GM12878 (cell line): ENCODE measurements around the gene DENND10. TPM values are rescaled to one million over a fixed set of nuclear protein-coding genes. Genes with fewer than 3 reads are reported as not detected.

ENCODE experiments used
- ATAC-seq: fragments of 200-7000 bp; cut with Tn5 transposase; 3 replicates; pipeline ENCODE4 v1.9.1; 2020; ENCODE audit warnings: mild to moderate bottlenecking, moderate library complexity
- BruUV-seq: library from RNA; stranded (reverse); fragments of 400-500 nt; replicated peaks from 2 replicates; lab custom pipeline; 2021; lab: Mats Ljungman, UMichigan
- CTCF ChIA-PET: fragments of 300-600 bp; sonication (Branson Sonifier 250); formaldehyde crosslinking; extraction: SDS; loops from one replicate; lab custom pipeline; 2021; ENCODE audit warnings: inconsistent platforms; lab: Yijun Ruan, JAX
- POLR2A ChIA-PET: fragments of 350-600 bp; formaldehyde crosslinking; extraction: SDS; loops from one replicate; lab custom pipeline; 2021; ENCODE audit warnings: inconsistent platforms; lab: Charles Lee
- RAD21 ChIA-PET: fragments of 300-600 bp; sonication (Branson Sonifier 250); formaldehyde crosslinking; loops from one replicate; lab custom pipeline; 2023; ENCODE audit warnings: antibody characterized with exemption; ENCODE audit not compliant: unreplicated experiment; lab: Charles Lee
- SMC1A ChIA-PET: fragments of 300-600 bp; sonication (Branson Sonifier 250); formaldehyde crosslinking; loops from one replicate; lab custom pipeline; 2023; ENCODE audit not compliant: unreplicated experiment, uncharacterized antibody; lab: Charles Lee
- DNase-seq: peaks from one replicate; pipeline ENCODE4 v3.0.0-alpha.2; 2011; ENCODE audit warnings: low read depth, low spot score
- FAIRE-seq: peaks from 3 replicates; lab custom pipeline; 2011; peaks lifted over from hg19 to GRCh38; lab: Jason Lieb, UNC
- H2AFZ ChIP-seq: 2 replicates; pipeline ENCODE4 v1.6.0; 2011; ENCODE audit warnings: low read depth, low read length, control low read depth; ENCODE audit not compliant: control insufficient read depth
- H3K27ac ChIP-seq: 2 replicates; pipeline ENCODE4 v1.5.1; 2011; ENCODE audit warnings: control low read depth; ENCODE audit not compliant: control insufficient read depth, insufficient read depth
- H3K27me3 ChIP-seq, 2 experiments: replicated peaks in 1 of 2; 2 replicates each; pipeline versions ENCODE4 v1.6.0 to v1.6.1; 2011; ENCODE audit warnings: low read length in 1 of 2; ENCODE audit not compliant: control insufficient read depth in 2 of 2, insufficient read depth in 2 of 2
- H3K36me3 ChIP-seq, 2 experiments: 2 replicates each; pipeline ENCODE4 v1.5.1; 2011; ENCODE audit warnings: low read length in 1 of 2; ENCODE audit not compliant: control insufficient read depth in 2 of 2, insufficient read depth in 2 of 2
- H3K4me1 ChIP-seq: 2 replicates; pipeline ENCODE4 v1.6.1; 2011; ENCODE audit warnings: mild to moderate bottlenecking, low read length, moderate library complexity, mixed read lengths; ENCODE audit not compliant: control insufficient read depth, insufficient read depth
- H3K4me2 ChIP-seq: 2 replicates; pipeline ENCODE4 v1.6.0; 2011; ENCODE audit warnings: control low read depth; ENCODE audit not compliant: control insufficient read depth, insufficient read depth
- H3K4me3 ChIP-seq: fragments of 200-600 bp; sonication (generic); 2 replicates; pipeline ENCODE4 v1.5.1; 2016
- H3K79me2 ChIP-seq: 2 replicates; pipeline ENCODE4 v1.6.0; 2011; ENCODE audit warnings: low read length; ENCODE audit not compliant: control insufficient read depth, insufficient read depth
- H3K9ac ChIP-seq: 2 replicates; pipeline ENCODE4 v1.8.0; 2011; ENCODE audit warnings: low read length, control low read depth, mixed read lengths; ENCODE audit not compliant: control insufficient read depth, insufficient read depth
- H3K9me3 ChIP-seq: replicated peaks from 3 replicates; pipeline ENCODE4 v1.5.1; 2011; ENCODE audit warnings: mild to moderate bottlenecking, low read length; ENCODE audit not compliant: control insufficient read depth, insufficient read depth
- H4K20me1 ChIP-seq: 2 replicates; pipeline ENCODE4 v1.6.0; 2011; ENCODE audit not compliant: control insufficient read depth, insufficient read depth
- CREM ChIP-seq: IDR thresholded peaks from 2 replicates; pipeline ENCODE4 v1.6.1; 2014; ENCODE audit warnings: antibody characterized with exemption, low read depth
- E2F8 ChIP-seq: fragments of 450-650 bp; IDR thresholded peaks from 2 replicates; pipeline ENCODE4 v1.6.1; 2018; ENCODE audit warnings: mild to moderate bottlenecking, low read depth, moderate library complexity; ENCODE audit not compliant: partially characterized antibody
- JUND ChIP-seq: IDR thresholded peaks from 2 replicates; pipeline ENCODE4 v1.6.1; 2012; ENCODE audit warnings: low read depth, mild to moderate bottlenecking, low read length, improper control_type of control experiment, moderate library complexity
- MTA2 ChIP-seq: fragments of 450-650 bp; IDR thresholded peaks from 2 replicates; pipeline ENCODE4 v1.6.1; 2016; ENCODE audit warnings: low read depth, mild to moderate bottlenecking, moderate library complexity
- MYC ChIP-seq: IDR thresholded peaks from 2 replicates; pipeline ENCODE4 v1.6.1; 2011; ENCODE audit warnings: mild to moderate bottlenecking, low read length, moderate library complexity, inconsistent platforms; ENCODE audit not compliant: insufficient read depth, insufficient replicate concordance, insufficient read length, severe bottlenecking
- NFIC ChIP-seq: IDR thresholded peaks from 2 replicates; pipeline ENCODE4 v1.6.1; 2012; ENCODE audit warnings: low read depth, mild to moderate bottlenecking, inconsistent platforms, low read length, moderate library complexity
- TAF1 ChIP-seq: IDR thresholded peaks from 2 replicates; pipeline ENCODE4 v1.6.1; 2011; ENCODE audit warnings: mild to moderate bottlenecking, low read depth, low read length, borderline replicate concordance
- ZSCAN29 ChIP-seq: fragments of 450-650 bp; IDR thresholded peaks from 2 replicates; pipeline ENCODE4 v1.6.1; 2017; ENCODE audit warnings: mild to moderate bottlenecking, moderate library complexity
- WGBS: methylation state at CpG from one replicate; pipeline ENCODE4 v1.1.6; 2016; ENCODE audit warnings: low lambda C conversion rate; ENCODE audit not compliant: insufficient replicate concordance, insufficient coverage; ENCODE audit errors: missing lambda C conversion rate; 5-methylcytosine and 5-hydroxymethylcytosine counted together
- in situ Hi-C: fragments of 300-500 bp; cut with MboI; formaldehyde crosslinking; loops from 9 replicates; pipeline ENCODE4 v1.14.3; 2018; ENCODE audit warnings: mixed read lengths
- intact Hi-C: fragments of 100-400 bp; cut with micrococcal nuclease; formaldehyde crosslinking; loops from one replicate; pipeline ENCODE4 v1.14.2; 2022; ENCODE audit not compliant: unreplicated experiment
- polyA plus RNA-seq, 11 experiments: library from polyadenylated mRNA; depleted of rRNA in 4 of 11; unstranded in 6 of 11; stranded (reverse) in 5 of 11; fragments of >200 nt; fragmentation: Nextera tagmentation in 4 of 11; fragmentation: Illumina TruSeq in 1 of 11; extraction: Ambion mirVana in 4 of 11; extraction: Trizol in 1 of 11; gene quantifications; 1 replicate in 1 of 11; 2 replicates in 10 of 11; pipeline versions ENCODE4 v1.2.1 to v1.2.3, GENCODE V29; 2011 to 2016; ENCODE audit warnings: inconsistent platforms in 2 of 11, missing spikeins in 2 of 11, low read depth in 1 of 11
- total RNA-seq, 4 experiments: library from RNA; depleted of rRNA in 3 of 4; stranded (reverse); fragments of >200 nt in 3 of 4; fragmentation: Illumina TruSeq in 1 of 4; extraction: Trizol in 1 of 4; gene quantifications; 2 replicates each; pipeline versions ENCODE4 v1.2.1 to v1.2.3, GENCODE V29; 2013 to 2021

The DENND10 gene
- total and polyA plus RNA-seq, 10 of the 15 experiments (the other 5 are each of a cell fraction or from before 2014, with no cell fraction given): 21.5 to 39.8 (median 26.2) TPM

DNA sequence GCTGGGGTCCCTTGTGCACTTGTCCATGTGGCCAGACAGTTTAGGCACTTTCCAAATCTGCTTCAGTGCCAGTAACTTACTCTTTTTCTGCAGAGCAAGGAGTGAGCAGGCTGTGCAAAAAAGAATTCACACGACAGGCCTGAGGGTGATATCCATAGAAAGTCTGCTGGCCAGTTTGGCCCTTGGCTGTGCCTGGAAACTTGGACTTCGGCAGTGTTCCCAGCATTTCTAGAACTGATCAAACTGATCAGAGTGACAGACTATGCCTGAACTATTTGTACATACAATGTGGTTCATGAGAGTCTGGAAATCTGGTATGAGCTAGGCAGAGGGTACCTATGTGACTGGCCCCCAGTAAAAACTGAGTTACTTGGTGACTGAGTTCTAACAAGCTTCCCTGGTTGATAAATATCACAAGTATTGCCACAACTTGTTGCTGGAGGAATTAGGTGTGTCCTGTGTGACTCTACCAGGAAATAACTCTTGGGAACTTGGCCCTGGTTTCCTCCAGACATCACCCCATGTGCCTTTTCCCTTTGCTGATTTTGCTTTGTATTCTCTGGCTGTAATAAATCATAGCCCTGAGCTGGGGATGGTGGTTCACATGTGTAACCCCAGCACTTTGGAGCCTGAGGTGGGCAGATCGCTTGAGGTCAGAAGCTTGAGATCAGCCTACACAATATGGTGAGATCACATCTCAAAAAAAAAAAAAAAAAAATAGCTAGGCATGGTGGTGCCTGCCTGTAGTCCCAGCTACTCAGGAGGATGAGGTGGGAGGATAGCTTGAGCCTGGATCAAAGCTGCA is 3.3 kb upstream of the DENND10 start:
- Histone ChIP-seq H4K20me1 (no peaks in the 10 kb centered on the region), H3K4me3 (no peak overlapping the region), H3K36me3 (no peaks in the 10 kb centered on the region), H3K27me3 (no peaks in the 10 kb centered on the region), H3K4me1 (peaks cover 5% of the 10 kb centered on the region), H3K9ac (no peak overlapping the region), H3K9me3 (no peaks in the 10 kb centered on the region), H3K27ac (no peak overlapping the region), H3K4me2 (no peak overlapping the region), H3K79me2 (peaks cover 6% of the 10 kb centered on the region), H2AFZ (no peak overlapping the region)
- intact Hi-C loops (no loop called here), in situ Hi-C loops (no loop called here)
- BruUV-seq: no TSS peak
- TF ChIP-seq JUND (no peak), ZSCAN29 (no peak), E2F8 (no peak), NFIC (no peak), CREM (no peak), TAF1 (no peak), MTA2 (no peak), MYC (no peak)
- ChIA-PET SMC1A (interaction anchor here (0.6 to 2.1 kb wide), 9 partner anchors 10 to 129 kb away, joined by 3 to 6 read pairs (median 3); no protein-coding TSS in a partner anchor), POLR2A (interaction anchor here (0.6 to 2.9 kb wide), 5 partner anchors 18 to 46 kb away, joined by 3 to 12 read pairs (median 7); no protein-coding TSS in a partner anchor), RAD21 (interaction anchor here (0.8 to 1.8 kb wide), 3 partner anchors 13 to 20 kb away, joined by 3 to 6 read pairs (median 4); no protein-coding TSS in a partner anchor), CTCF (interaction anchor here (0.6 to 1.4 kb wide), 4 partner anchors 14 to 599 kb away, joined by 3 to 4 read pairs (median 4); partner anchors contain the start of gene GRK5)
- ATAC-seq (no peak), DNase-seq (no peak), FAIRE-seq (no peak)
- WGBS: 89% methylated on average over 3 of the region's 3 CpGs
